ENCODE measurements around the gene SGSM1.
"Not testable (repeated sequence)": the region's sequence is repeated elsewhere in the genome, so short reads cannot be mapped to it uniquely, and the experiment has no call there.

SGSM1 gene

GRCh38 chr22:24807284-24807950, 1.4 kb downstream of the SGSM1 start:
- no peak for DNase-seq

- no peak for DNase-seq
Observed at GRCh38 chr22:24809331-24809730, 3.3 kb downstream of the SGSM1 start.

- peak in 1 of 2 experiments; percentile 40 for DNase-seq
Observed at GRCh38 chr22:24810043-24810749, 4.2 kb downstream of the SGSM1 start.

GRCh38 chr22:24812950-24813775, 7.2 kb downstream of the SGSM1 start:
- DNase-seq: no peak

GRCh38 chr22:24813861-24814770, 8.1 kb downstream of the SGSM1 start:
- DNase-seq: no peak

GRCh38 chr22:24816806-24817205, 10.8 kb downstream of the SGSM1 start:
- DNase-seq: no peak

- no peak for DNase-seq
Observed at GRCh38 chr22:24819487-24819886, 13.5 kb downstream of the SGSM1 start.

- peak in 1 of 2 experiments; percentile 54 for DNase-seq
Observed at GRCh38 chr22:24819911-24820461, 14.0 kb downstream of the SGSM1 start.

GRCh38 chr22:24822471-24822870, 16.5 kb downstream of the SGSM1 start:
- no peak for DNase-seq

GRCh38 chr22:24823787-24824186, 17.8 kb downstream of the SGSM1 start:
- DNase-seq: no peak

- DNase-seq: no peak
Observed at GRCh38 chr22:24824250-24824649, 18.2 kb downstream of the SGSM1 start.

GRCh38 chr22:24824915-24825314, 18.9 kb downstream of the SGSM1 start:
- no peak for DNase-seq

GRCh38 chr22:24826710-24827285, 20.8 kb downstream of the SGSM1 start:
- no peak for DNase-seq

- no peak for DNase-seq
Observed at GRCh38 chr22:24827296-24827695, 21.3 kb downstream of the SGSM1 start.

GRCh38 chr22:24830205-24830979, 24.4 kb downstream of the SGSM1 start:
- no peak for DNase-seq

- no peak for DNase-seq
Observed at GRCh38 chr22:24831687-24832086, 25.7 kb downstream of the SGSM1 start.

GRCh38 chr22:24833881-24834495, 28.0 kb downstream of the SGSM1 start:
- DNase-seq: no peak

GRCh38 chr22:24834845-24835570, 29.0 kb downstream of the SGSM1 start:
- DNase-seq: no peak

GRCh38 chr22:24836282-24836681, 30.3 kb downstream of the SGSM1 start:
- no peak for DNase-seq

- not testable (repeated sequence) for DNase-seq
Observed at GRCh38 chr22:24837517-24837916, 31.5 kb downstream of the SGSM1 start.
